MM.1S (cell line): ENCODE measurements around the gene PHLDB1.
"Not testable (repeated sequence)": the region's sequence is repeated elsewhere in the genome, so short reads cannot be mapped to it uniquely, and the experiment has no call there.

Experiments
- CTCF ChIP-seq: fragments of 300-600 bp; sonication (generic); IDR thresholded peaks from 2 replicates; pipeline ENCODE4 v1.5.1; 2016; ENCODE audit warnings: antibody characterized with exemption, low read length, mixed read lengths
- EZH2 ChIP-seq: fragments of 300-600 bp; sonication (generic); optimal IDR thresholded peaks from 2 replicates; pipeline ENCODE3; 2017; ENCODE audit warnings: low read depth, mild to moderate bottlenecking, antibody characterized with exemption, low read length, mixed read lengths
- EZH2phosphoT487 ChIP-seq: fragments of 300-600 bp; sonication (generic); IDR thresholded peaks from 2 replicates; pipeline ENCODE4 v1.6.1; 2018; ENCODE audit warnings: antibody characterized with exemption, low read length

DNA sequence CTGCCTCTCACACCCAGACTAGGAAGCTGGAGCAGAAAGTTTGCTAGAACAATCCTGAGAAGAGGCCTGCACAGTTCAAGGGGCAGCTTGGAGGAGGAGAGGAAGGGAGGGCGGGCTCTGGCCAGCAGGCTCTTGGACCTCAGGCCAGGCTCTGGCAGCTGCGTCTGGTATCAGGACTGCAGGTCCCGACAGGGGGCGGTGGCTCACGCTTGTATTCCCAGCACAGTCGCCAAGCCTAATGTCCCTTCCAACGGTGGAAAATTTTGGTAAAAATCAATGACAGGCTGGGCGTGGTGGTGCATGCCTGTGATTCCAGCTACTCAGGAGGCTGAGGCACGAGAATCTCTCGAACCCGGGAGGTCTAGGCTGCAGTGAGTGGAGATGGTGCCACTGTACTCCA is 71.5 kb downstream of the PHLDB1 start:
- TF ChIP-seq CTCF, EZH2, EZH2phosphoT487: not testable (repeated sequence)
